NCI-H1092 treated with DMSO at 0.1 percent for 48 hours (cell line): ENCODE results near the gene RASA2.
"Not testable (repeated sequence)": the region's sequence is repeated elsewhere in the genome, so short reads cannot be mapped to it uniquely, and the experiment has no call there.

Experiments used
- DNase-seq: peaks from one replicate; lab custom pipeline; 2025; lab: John Stamatoyannopoulos, UW

Gene RASA2

GRCh38 chr3:141498598-141499223, 11.9 kb downstream of the RASA2 start:
- no peak for DNase-seq

- no peak for DNase-seq
Measured at GRCh38 chr3:141499284-141499683, 12.5 kb downstream of the RASA2 start.

- no peak for DNase-seq
Measured at GRCh38 chr3:141499965-141500364, 13.1 kb downstream of the RASA2 start.

- no peak for DNase-seq
Measured at GRCh38 chr3:141500397-141500796, 13.6 kb downstream of the RASA2 start.

GRCh38 chr3:141505166-141505565, 18.3 kb downstream of the RASA2 start:
- DNase-seq, result no peak

- DNase-seq, result no peak
Measured at GRCh38 chr3:141506071-141506470, 19.2 kb downstream of the RASA2 start.

- no peak for DNase-seq
Measured at GRCh38 chr3:141507392-141508066, 20.7 kb downstream of the RASA2 start.

- DNase-seq, result no peak
Measured at GRCh38 chr3:141508067-141508436, 21.2 kb downstream of the RASA2 start.

GRCh38 chr3:141511361-141511760, 24.5 kb downstream of the RASA2 start:
- DNase-seq, result no peak

- no peak for DNase-seq
Measured at GRCh38 chr3:141514382-141514781, 27.6 kb downstream of the RASA2 start.

GRCh38 chr3:141519587-141519986, 32.8 kb downstream of the RASA2 start:
- DNase-seq, result no peak

GRCh38 chr3:141521781-141522180, 35.0 kb downstream of the RASA2 start:
- DNase-seq, result no peak

GRCh38 chr3:141523615-141524375, 37.0 kb downstream of the RASA2 start:
- no peak for DNase-seq

GRCh38 chr3:141524988-141525387, 38.2 kb downstream of the RASA2 start:
- DNase-seq, result no peak

GRCh38 chr3:141525814-141526213, 39.0 kb downstream of the RASA2 start:
- DNase-seq, result no peak

- no peak for DNase-seq
Measured at GRCh38 chr3:141526709-141527108, 39.9 kb downstream of the RASA2 start.

- no peak for DNase-seq
Measured at GRCh38 chr3:141528800-141529199, 42.0 kb downstream of the RASA2 start.

GRCh38 chr3:141529256-141529655, 42.4 kb downstream of the RASA2 start:
- no peak for DNase-seq

- DNase-seq, result no peak
Measured at GRCh38 chr3:141529717-141530414, 43.0 kb downstream of the RASA2 start.

- no peak for DNase-seq
Measured at GRCh38 chr3:141530415-141530768, 43.6 kb downstream of the RASA2 start.

GRCh38 chr3:141532609-141533008, 45.8 kb downstream of the RASA2 start:
- no peak for DNase-seq

- not testable (repeated sequence) for DNase-seq
Measured at GRCh38 chr3:141536017-141536416, 49.2 kb downstream of the RASA2 start.

GRCh38 chr3:141537856-141538255, 51.0 kb downstream of the RASA2 start:
- DNase-seq, result no peak
